AG09319 (cell line): Measurements from ENCODE around the gene RRP1.

Experiments used
- DNase-seq: peaks from one replicate; pipeline ENCODE4 v3.0.0-alpha.2; 2010; ENCODE audit warnings: low read depth; ENCODE audit errors: extremely low read depth
- CTCF ChIP-seq: IDR thresholded peaks from 2 replicates; pipeline ENCODE4 v1.5.1; 2011; ENCODE audit warnings: low read depth, mild to moderate bottlenecking, inconsistent platforms, low read length, moderate library complexity

The RRP1 gene

GRCh38 chr21:43799301-43799840 lies 10.0 kb downstream of the RRP1 start:
- DNase-seq = no peak
- TF ChIP-seq CTCF = no peak

DNA sequence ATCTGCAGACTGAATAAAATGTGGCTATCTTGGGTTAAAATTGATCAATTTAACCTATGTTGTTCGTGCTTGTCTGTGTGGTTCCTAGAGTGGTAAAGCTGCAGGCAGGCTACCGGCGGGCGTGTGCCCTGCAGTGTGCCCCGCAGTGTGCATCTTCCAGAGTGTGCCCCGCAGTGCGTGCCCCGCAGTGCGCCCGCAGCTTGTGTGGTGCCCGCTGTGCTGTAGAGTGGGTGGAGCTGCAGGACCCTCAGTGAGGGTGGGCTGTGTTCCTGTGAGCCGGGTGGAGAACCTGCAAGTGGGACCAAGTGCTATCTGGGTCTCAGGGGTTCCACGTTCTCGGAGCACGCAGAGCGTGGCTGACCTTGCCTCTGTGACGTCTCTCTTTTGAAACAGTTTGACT lies 10.7 kb downstream of the RRP1 start:
- DNase-seq = no peak
- TF ChIP-seq CTCF = no peak

DNA sequence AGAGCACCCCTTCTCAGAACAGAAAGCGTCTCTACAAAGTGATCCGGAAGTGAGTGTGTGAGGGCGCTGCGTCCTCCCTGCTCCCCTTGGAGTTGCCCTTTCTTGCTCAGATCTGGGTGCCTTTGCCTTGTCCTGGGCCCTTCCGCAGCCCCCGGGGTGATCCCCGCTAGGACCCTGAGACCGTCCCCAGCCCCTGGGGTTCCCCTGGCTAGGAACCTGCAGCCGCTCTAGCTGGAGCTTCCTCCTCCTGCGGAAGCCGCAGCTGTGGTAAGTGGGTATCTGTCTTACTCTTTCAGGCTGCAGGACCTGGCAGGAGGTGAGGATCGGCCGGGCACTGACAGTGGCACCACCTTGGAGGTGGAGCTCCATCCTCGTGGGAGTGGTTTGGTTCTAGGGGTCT lies 11.2 kb downstream of the RRP1 start:
- TF ChIP-seq CTCF = no peak
- DNase-seq = no peak

DNA sequence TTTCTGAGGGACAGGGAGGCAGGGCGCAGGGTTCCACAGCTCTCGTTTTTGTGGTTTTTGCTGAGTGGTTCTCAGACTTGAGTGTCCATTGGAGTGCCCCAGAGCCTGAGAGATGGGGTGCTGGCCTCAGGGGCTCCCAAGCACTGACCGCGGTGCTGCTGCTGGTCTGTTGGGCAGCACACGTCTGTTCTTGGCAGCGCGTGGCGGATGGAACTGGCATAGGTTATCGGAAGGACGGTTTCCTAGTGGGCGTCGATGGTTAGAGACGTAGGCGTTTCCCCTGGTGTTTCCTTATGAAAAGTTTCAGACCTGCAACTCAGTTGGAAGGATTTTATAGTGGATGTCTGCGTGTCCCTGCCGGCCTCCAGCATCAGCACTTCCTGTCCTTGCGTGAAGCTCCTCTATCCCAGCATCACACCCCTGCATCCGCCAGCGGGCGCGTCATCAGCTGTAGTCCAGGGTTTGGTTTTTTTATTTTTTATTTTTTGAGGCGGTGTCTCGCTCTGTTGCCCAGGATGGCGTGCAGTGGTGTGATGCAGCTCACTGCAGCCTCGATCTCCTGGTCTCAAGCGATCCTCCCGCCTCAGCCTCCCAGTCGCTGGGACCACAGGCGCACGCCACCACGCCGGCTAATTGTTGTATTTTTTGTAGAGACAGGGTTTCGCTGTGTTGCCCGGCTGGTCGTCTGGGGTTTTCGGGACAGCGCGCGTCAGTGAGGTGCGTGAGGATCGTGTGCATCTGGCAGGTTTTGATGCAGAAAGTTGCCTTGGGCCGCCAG lies 11.8 kb downstream of the RRP1 start:
- TF ChIP-seq CTCF = no peak
- DNase-seq = no peak

- TF ChIP-seq CTCF = no peak
- DNase-seq = no peak
Observed at GRCh38 chr21:43802713-43803313, 13.4 kb downstream of the RRP1 start.

DNA sequence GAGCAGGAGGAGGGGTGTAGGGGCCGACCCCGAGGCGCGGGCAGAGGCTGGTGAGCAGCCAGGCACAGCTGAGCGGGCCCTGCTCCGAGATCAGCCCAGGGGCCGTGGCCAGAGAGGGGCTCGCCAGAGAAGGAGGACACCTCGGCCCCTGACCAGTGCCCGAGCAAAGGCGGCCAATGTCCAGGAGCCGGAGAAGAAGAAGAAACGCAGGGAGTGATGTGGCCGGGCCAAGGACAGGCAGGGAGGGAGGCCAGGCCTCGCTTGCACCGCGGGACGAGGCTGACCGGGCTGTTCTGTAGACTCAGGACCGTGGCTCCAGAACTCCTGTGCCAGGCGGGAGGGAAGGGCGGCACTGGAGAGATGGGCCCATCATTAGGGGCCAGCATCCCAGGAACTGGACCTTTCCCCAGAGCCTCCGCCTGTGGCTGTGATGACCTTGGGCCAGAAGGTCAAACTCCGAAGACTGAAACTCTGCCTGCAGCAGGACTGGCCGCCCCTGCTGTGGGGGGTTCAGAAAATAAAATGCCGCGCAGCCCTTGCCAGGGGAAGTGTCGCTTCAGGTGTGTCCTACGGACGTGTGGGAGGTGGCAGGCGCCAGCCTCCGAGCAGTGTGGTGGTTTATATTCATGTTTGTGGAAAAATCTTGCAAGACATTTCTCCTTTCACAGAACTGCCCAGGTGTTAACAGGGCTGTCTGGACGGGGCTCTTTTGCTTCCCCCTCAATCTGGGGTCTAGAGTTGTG lies 14.4 kb downstream of the RRP1 start:
- no peak for TF ChIP-seq CTCF
- DNase-seq = no peak
